NOMO-1 treated with DMSO at 0.1 percent for 48 hours (cell line): ENCODE results near the gene PSMG4.

ENCODE experiments used
- DNase-seq: peaks from one replicate; lab custom pipeline; 2025; ENCODE audit not compliant: unreplicated experiment; lab: John Stamatoyannopoulos, UW

Gene PSMG4

DNA sequence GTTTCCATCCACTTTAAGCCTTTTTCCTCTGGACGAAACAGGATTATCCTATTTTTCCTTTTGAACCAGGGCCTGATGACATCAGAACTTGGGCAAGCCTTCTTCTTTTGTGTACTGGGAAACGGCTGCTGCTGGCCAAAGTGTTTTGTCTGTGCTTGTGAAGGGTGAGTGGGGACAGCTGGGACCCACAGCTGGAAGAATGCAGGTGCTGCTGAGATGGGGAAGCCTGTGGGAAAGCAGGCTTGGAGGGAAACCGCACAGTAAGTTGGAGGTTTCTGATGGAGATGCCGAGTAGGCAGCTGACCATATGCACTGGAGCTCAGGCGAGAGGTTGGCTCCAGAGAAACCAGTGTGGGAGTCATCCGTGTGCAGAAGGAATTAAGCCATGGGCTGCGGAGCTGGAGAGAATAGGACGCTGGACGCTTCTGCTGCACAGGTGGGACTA is 8.5 kb upstream of the PSMG4 start:
- no peak for DNase-seq

DNA sequence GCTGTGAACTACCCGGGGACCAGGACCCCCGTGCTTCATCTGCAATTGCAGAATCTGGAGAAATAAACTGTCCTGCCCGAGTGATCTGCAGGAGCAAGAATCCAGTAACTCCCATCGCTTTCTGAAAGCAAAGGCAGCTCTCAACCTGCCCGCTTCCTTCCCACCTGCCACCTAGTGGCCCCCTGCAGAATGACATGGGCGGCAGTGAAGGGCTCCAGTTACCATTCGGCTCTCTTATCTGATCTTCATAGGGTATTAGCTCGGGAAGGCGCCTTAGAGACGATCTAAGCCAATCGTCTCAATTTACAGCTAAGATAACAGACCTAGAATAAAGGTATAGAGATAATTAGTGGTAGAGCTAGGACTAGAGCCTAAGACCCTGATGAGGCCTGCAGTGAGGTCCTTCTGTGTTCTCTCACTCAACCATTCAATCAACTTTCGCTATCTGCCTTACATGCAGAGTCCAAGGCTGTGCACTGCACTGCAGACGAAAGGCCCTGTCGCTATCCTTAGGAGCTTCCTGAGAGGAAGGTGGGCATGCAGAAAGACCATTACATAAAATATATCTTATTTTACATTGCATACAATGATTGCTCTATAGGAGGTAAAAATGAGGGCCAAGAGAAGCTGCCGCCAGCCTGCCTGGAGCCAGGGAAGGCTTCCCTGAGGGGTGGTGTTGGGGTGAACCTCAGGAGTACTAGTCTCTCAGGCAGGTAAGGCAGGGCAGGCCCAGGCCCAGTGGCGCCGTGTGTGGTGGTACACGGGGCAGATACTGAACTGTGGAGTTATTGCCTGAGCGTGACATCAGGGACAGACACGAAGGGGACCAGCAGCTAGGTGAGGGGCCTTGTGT is 7.1 kb upstream of the PSMG4 start:
- DNase-seq: peak; percentile 68

GRCh38 chr6:3252369-3252768 is 6.4 kb upstream of the PSMG4 start:
- peak; percentile 90 for DNase-seq

DNA sequence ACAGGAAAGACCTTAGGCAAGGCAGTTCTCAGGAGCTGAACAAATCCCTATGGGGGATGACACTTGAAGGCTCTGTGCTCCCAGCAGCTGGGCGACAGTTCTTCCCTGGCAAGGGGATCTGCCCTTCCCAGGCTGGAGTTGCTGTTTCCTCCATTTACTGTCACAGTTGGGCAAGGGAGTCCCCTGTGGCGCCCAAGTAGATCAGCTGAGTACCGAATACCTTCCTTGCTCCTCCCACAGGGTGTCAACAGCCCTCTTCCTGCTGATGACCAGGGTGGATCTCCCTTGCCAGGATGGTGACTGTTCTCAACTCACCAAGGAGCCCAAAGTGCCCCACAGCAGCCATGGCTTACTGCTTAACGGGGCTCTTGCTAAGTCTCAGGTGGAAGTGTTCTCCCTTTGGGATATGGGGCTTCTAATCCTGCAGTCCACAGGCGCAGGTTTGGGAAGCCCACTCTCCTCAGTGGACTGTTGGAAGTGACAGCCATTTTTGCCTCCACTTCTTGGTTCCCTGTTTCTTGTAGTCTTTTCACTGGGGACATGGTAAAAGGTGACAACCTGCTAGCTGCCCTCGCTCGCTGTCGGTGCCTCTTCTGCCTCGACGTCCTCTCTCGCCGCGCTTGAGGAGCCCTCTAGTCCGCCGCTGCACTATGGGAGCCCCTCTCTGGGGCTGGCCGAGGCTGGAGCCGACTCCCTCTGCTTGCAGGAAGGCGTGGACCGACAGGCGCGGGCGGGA is 5.7 kb upstream of the PSMG4 start:
- no peak for DNase-seq

- no peak for DNase-seq
Measured at GRCh38 chr6:3253597-3253961, 5.2 kb upstream of the PSMG4 start.

GRCh38 chr6:3258201-3258600 is 546 bp upstream of the PSMG4 start:
- DNase-seq: no peak

GRCh38 chr6:3259491-3259958 is 778 bp downstream of the PSMG4 start:
- DNase-seq: peak; percentile 38

GRCh38 chr6:3260296-3260695 is 1.5 kb downstream of the PSMG4 start:
- DNase-seq: no peak

DNA sequence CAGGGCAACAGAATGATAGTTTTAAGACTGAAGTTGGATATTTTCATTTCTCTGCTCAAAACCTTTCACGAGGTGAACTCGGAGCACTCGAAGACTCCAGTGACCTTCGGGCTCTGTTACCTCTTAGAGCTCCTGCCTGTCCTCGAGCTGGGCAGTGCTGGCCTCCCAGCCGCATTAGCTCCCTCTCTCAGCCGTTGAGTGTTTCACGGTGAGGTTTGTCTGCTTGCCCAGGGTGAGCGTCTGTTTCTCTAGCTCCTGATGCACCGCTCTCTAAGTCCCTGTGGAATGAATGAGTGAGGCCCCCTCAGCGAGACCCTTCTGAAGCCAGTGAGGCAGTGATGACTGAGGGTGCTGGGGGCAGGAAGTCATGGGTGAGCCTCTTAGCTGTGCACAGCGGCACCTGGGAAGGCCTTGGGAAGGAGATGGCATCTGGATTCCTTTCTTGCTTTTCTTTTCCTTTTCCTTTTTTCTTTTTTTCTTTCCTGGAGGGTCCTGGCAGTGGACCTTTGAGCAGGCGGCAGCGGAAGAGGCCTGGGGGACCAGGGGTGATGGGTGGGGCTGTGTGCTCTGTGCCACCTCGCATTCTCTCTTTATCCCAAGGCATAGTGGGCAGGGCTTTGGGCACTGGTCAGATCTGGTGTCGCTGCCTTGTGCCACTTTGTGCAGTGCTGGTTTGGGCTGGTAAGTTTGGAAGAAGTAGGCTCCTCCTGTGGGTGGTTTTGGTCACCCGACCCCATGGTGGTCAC is 2.2 kb downstream of the PSMG4 start:
- DNase-seq: no peak

DNA sequence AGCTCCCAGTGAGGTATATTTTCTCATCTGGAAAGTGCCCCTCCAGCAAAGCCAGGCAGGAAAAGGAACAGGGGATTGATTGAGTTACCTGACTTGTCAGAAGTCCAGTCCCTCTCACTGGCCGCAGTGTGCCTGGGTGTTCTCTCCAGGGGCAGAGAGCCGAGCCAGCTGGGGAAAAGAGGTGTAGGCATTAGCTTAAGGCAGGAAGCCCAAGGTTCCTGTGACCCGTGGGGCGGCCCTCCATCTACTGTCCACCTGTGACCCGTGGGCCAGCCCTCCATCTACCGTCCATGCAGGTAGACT is 2.7 kb downstream of the PSMG4 start:
- no peak for DNase-seq

DNA sequence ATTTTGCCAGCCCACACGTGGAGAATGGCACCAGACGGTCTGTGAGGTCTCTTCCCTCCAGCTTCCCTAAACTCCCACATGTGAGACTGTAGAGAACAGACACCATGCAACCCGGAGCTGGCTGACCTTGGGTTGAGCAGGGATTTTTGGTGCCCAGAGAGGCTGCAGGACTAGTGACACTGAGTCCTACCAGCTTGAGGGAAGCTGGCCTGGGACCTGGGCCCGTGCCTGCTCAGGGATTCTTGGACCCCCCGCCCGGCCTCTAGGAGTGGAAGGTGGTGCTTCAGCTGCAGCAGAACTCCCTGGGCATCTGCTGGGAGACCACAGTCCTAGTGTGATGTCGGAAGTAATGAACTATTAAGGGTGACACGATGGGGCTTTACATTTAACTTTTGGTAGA is 3.2 kb downstream of the PSMG4 start:
- no peak for DNase-seq

DNA sequence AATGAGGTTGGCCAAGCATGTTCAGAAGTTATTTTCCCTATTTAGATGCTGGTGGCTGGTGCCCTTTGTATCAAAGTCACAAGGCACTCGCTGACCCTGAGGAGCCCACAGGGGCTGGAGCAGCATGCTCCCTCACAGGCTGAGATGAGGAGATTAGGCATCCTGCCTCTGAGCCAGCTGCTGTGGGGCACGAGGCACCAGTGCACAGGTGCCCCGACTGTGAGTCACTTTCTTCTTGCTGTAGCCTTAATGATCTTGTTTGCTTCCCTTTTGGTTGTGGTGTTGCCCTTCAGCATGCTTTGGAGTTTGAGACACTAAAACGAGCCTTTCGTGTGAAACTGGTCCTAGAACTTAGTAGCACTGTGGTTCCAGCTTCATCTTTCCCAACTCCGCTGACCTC is 4.3 kb downstream of the PSMG4 start:
- DNase-seq: no peak

DNA sequence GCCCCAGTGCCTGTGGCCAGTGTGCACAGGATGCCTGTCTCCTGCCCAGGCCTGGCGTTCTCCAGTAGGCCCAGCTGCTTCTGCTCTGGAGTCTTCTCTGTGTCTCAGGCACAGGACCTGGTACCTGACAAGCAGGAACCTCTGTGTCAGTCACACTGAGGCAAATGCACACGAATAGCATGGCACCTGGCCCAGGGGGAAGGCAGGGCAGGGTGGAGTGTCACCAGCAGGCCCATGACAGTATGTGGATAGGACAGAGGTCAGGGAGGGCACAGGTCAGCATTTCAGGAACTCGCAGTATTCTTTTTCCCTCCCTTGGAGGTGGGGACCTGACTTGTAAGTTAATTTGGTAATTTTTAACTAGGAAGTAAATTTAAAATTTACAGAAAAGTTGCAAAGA is 5.6 kb downstream of the PSMG4 start:
- DNase-seq: no peak

DNA sequence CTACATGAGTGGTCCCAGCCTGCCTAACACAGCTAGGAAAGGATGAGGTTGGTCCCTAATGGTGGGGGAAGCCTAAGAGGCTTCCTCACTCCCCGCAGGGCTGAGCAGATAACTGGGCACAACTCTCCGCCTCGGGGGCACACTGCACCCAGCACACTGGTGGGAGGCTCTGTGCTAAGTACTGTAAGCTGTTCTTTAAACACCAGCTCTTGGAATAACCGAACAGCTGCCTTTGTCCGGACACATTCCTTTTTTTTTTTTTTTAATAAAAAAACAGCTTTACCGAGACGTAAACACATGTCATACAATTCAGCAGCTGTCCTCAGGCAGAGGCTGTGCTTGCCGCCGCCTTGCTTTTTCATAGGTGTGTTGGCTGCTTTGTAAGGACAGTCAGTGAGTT is 6.9 kb downstream of the PSMG4 start:
- DNase-seq: no peak

GRCh38 chr6:3266170-3266569 is 7.4 kb downstream of the PSMG4 start:
- DNase-seq: no peak

DNA sequence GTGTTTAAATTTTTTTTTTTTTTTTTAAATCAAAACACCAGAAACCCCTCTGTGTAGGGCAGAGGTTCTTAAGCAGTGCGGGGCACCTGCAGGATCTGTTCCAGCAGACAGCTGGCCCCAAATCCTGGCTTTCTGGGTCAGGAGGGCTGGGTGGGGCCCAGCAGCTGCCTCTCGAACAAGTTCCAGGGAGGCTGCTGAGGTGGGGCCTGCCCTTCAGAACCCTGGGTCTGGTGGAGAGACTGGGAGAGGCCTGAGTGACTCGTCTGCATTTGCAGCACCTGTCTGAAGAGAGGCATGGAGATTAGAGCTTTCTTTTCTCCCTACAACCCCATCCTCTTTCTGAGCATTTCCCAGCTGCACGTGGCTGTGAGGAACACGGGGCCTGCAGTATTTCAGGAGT is 8.4 kb downstream of the PSMG4 start:
- no peak for DNase-seq

GRCh38 chr6:3268680-3269079 is 9.9 kb downstream of the PSMG4 start:
- no peak for DNase-seq

GRCh38 chr6:3269281-3269975 is 10.7 kb downstream of the PSMG4 start:
- DNase-seq: no peak

DNA sequence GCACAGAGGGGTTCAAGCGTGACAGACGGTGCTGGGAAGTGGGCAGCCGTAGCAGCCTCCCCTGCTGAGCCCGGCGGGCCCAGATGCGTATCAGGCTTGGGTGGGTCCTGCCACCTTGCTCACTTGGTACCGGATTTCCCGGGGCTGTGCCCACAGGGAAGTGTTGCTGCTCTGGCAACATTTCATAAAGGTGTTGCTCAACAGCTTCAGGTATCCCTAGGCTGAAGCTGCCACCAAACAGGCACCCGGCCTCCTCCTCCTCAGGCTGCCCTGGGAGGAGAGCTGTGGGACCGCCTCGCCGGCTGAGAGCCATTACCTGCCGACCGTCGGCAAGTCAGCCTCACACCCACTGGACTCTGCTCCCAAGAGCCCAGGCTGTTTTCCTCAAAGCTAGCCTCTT is 11.5 kb downstream of the PSMG4 start:
- no peak for DNase-seq

GRCh38 chr6:3271756-3272155 is 13.0 kb downstream of the PSMG4 start:
- no peak for DNase-seq

DNA sequence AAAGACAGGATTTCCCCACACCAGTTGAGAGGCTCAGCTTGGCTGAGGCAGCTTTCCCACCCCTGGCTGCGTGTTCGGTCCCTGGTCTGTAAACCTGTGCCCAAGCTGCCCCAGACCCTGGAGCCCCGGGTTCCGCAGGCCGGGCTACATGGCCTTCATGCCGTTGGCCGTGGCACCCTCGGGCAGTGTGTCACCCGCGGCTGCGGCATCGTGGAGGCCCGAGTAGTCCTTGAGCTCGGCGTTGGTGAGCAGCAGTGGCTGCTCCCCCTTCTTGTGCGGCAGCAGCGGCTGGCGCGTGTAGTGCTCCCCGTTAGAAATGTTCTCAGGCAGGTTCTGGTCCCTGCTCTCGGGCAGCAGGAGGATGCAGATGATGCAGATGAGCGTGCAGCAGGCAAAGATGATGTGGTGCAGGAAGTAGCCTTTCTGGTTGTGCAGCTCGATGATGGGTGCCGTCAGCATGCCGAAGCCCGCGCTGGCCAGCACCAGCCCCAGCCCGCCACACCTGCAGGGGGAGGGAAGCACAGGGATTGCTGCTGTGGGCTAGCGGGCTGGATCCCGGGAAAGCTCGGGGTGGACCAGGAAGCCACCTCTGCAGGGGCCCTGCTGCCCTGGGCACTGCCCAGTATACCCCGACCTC is 14.3 kb downstream of the PSMG4 start:
- DNase-seq: no peak
